H7 (cell line): ENCODE measurements around the gene ALG9. TPM values are rescaled to one million over a fixed set of nuclear protein-coding genes. Genes with fewer than 3 reads are reported as not detected.

Experiments used
- DNase-seq: peaks from one replicate; pipeline ENCODE4 v3.0.0; 2012
- H3K27me3 ChIP-seq: 2 replicates; pipeline ENCODE4 v1.6.0; 2011; ENCODE audit warnings: mild to moderate bottlenecking, low read length; ENCODE audit not compliant: control insufficient read depth, insufficient read depth
- H3K36me3 ChIP-seq: replicated peaks from 2 replicates; pipeline ENCODE4 v1.5.1; 2011; ENCODE audit warnings: low read length; ENCODE audit not compliant: control insufficient read depth, insufficient read depth
- H3K4me3 ChIP-seq: 2 replicates; pipeline ENCODE4 v1.5.1; 2011; ENCODE audit warnings: low read depth, mild to moderate bottlenecking, control low read depth, low read length, moderate library complexity; ENCODE audit not compliant: insufficient read depth
- total RNA-seq: library from RNA; depleted of rRNA; stranded (reverse); fragments of >200 nt; shearing (Covaris generic); gene quantifications from 2 replicates; pipeline ENCODE4 v1.2.3, GENCODE V29; 2014

The ALG9 gene
- total RNA-seq, 1 experiment from 2014 or later, result 17.4 TPM

DNA sequence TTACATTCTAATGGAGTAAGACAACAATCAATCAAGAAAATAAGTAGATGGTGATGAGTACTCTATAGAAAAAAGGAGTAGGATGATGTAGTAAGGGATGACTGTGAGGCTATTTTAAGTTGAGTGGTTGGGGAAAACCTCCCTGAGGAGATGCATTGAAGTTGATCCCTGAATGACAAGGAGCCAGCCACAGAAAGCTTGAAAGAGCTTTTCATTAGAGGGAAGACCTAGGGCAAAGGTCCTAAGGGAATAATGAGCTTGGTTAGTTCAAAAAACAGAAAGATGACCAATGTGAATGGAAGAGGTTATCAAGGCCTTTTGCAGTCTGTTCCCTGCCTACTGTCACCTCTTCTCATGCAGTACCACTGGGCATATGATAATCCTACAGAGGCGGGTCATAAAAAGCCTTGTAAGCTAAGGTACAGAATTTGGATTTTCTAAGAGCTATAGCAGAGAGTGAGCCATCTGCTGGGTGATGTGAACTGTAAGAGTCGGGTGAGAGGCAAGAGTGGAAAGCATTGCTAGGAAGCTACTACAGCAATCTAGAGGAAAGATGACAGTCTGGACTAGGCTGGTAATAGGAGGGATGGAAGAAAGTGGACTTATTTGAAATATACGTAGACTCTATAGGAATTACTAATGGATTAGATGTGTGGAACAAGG lies 108.3 kb downstream of the ALG9 start:
- no peak for DNase-seq
- no peak overlapping the region for H3K4me3 ChIP-seq
- no peaks in the 10 kb centered on the region for H3K27me3 ChIP-seq
- H3K36me3 ChIP-seq, result peaks cover 32% of the 10 kb centered on the region

DNA sequence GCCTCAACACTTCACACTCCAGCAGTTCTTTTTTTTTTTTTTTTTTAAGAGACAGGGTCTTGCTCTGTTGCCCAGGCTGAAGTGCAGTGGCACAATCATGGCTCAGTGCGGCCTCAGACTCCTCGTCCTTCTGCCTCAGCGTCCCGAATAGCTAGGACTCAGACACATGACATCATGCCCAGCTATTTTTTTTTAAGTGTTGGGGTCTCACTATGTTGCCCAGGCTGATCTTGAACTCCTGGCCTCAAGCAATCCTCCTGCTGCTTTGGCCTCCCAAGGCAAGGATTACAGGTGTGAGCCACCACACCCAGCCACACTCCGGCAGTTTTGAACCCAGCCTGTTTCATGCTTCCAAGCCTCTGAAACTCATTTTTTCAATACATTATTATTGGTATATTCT lies 108.9 kb downstream of the ALG9 start:
- Histone ChIP-seq H3K4me3 (no peak overlapping the region), H3K36me3 (peaks cover 32% of the 10 kb centered on the region), H3K27me3 (no peaks in the 10 kb centered on the region)
- DNase-seq, result no peak

DNA sequence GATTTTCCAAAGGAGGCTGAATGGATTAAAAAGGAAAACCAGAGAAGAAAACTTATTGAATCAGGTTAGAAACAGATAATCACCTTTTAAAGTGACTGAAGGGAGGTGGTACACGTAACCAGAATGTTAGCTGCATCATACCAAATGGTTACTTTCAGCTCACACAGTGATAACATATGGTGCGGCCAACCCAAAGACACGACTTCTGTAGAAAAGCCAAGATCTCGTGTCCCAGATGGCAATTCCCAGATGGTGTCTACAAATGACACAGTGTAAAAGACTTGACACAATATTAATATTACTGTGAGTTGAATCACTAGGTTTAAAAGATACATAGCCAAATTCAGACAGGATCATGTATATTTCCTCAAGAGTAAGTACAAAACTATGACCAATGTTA lies 110.3 kb downstream of the ALG9 start:
- Histone ChIP-seq H3K27me3 (no peaks in the 10 kb centered on the region), H3K4me3 (no peak overlapping the region), H3K36me3 (peaks cover 32% of the 10 kb centered on the region)
- no peak for DNase-seq

DNA sequence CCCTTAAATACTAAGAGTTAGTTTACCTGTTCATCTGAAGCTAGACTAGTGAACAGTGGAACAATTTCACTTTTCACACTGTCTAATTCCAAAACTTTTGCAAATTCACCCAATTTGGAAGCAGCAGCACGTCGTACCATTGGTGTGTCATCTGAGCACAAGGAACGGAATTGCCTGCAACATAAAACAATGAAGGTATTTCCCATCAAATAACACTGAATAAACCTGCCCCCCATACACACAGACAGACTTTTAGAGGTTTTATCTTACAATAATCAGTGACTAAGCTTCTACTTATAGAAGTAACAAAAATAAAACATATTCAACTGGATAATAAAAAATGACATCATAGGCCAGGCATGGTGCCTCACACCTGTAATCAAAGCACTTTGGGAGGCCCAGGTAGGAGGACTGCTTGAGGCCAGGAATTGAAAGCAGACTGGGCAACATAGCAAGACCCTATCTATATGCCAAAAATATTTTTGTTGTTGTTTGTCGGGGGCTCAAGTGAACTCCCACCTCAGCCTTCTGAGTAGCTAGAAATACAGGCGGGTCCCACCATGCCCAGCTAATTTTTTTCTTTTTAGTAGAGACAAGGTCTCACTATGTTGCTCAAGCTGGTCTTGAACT lies 111.5 kb downstream of the ALG9 start:
- Histone ChIP-seq H3K4me3 (no peak overlapping the region), H3K27me3 (no peaks in the 10 kb centered on the region), H3K36me3 (peaks cover 34% of the 10 kb centered on the region)
- DNase-seq, result no peak

DNA sequence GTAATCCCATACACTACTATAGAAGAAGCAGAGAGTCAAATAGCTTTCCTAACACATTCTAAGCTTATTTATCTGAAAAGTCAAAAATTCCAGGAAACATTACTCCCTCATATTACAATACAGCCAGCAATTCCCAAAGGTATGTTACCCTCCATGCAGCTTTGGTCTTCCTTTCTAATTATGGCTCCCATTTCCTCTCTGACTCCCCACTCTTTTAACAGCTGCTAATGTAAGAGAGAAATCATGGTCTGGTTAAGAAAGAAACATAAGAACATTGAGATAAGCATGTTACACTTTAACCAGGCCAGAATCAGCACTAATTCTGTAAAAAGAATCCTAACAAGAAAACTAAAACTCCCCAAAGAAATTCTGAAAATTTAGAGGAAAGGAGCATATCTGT lies 112.0 kb downstream of the ALG9 start:
- Histone ChIP-seq H3K36me3 (peaks cover 32% of the 10 kb centered on the region), H3K4me3 (no peak overlapping the region), H3K27me3 (no peaks in the 10 kb centered on the region)
- no peak for DNase-seq

DNA sequence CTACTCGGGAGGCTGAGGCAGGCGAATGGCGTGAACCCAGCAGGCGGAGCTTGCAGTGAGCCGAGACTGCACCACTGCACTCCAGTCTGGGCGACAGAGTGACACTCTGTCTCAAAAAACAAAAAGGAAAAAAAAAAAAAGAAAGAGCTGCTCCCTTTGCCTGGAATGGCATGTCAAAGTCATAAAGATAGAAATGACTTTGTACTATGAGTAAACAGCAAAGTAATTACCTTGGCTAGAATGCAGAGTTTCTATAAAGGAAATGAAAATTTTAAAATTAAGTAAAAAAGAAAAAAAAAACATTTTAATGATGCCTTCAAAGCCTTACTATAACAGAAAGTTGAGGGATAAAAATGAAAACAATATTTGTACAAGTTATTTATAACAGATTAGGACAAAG lies 115.3 kb downstream of the ALG9 start:
- H3K4me3 ChIP-seq, result no peak overlapping the region
- H3K36me3 ChIP-seq, result peaks cover 23% of the 10 kb centered on the region
- DNase-seq, result no peak
- no peaks in the 10 kb centered on the region for H3K27me3 ChIP-seq

DNA sequence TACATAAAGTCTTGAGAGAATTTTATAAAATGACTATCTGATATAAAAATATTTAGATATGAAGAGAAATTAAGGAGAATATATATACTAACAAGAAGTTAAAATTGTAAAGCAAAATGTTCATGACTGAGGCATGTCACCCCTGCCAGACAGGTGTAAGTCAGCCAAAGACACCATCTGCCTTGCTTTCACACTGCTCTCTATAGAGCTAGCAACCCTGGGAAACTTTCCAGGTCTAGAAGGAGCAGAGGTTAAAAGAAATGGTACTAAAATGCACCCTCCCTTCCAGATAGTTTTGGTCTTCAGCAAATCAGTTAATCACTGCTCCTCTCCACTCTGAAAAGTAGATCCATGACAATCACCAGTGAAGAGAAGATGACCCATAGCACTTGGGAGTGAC lies 121.7 kb downstream of the ALG9 start:
- Histone ChIP-seq H3K4me3 (no peak overlapping the region), H3K27me3 (no peaks in the 10 kb centered on the region), H3K36me3 (peaks cover 22% of the 10 kb centered on the region)
- DNase-seq, result no peak

DNA sequence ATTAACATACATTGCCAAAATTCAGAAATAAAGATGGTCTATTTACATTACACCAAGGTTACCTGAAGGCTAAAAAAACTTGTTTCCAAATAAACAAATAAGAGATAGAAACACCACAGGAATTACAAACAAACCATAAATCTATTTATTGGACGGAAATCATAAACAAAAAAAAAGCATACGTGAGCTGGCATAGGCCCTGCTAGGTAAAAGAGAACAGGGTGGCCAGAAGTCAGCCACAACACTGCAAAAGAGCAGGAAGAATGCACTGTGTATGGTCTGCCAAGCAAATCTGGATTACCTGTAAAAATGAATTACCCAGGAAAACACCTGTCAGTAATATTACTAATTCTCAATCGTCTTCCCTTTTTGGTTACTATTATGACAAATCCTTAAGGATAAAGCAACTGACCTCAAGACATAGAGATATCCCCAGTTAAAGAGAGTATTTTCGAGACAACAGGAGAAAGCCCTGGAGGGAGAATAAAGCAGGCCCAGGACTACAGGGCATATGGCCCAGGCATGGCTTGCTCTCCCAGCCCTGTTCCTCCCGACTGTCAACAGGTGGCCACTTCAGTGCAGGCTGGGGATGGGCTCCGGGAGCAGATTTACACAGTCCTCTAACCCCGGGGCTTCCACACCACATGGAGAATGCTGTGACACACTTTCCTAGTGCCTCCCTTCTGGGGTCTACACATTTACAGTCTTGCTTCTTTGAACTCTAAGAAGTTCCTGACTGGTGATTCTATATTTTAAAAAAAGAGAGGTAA lies 123.2 kb downstream of the ALG9 start:
- Histone ChIP-seq H3K27me3 (no peaks in the 10 kb centered on the region), H3K4me3 (no peak overlapping the region), H3K36me3 (peaks cover 22% of the 10 kb centered on the region)
- DNase-seq, result no peak

DNA sequence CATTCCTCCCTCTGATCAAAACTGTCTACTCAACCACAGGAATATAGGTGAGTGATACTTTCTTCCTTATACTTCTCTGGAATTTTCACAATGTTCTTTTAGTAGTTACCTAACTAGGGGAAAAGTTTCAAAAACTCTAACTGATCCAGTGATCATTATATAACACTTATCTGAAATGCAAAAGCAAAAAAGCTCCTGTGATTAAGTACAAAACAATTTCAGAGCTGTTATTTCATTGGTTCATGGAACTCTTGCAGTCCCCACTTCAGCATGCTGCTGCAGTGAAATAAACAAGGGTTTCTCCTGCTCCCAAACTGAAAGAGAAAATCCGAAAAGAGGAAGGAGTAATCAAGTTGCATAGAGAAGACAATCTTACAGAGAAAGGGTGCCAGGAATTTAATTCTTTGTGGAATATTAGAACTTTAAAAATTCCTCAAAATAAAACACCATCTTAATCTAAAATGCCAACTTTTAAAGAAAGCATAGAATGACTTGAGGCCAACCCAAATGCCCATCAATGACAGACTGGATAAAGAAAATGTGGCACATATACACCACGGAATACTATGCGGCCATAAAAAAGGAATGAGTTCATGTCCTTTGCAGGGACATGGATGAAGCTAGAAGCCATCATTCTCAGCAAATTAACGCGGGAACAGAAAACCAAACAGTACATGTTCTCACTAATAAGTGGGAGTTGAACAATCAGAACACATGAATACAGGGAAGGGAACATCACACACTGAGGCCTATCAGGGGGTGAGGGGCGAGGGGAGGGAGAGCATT lies 125.5 kb downstream of the ALG9 start:
- Histone ChIP-seq H3K36me3 (peaks cover 21% of the 10 kb centered on the region), H3K27me3 (no peaks in the 10 kb centered on the region), H3K4me3 (no peak overlapping the region)
- DNase-seq, result no peak

DNA sequence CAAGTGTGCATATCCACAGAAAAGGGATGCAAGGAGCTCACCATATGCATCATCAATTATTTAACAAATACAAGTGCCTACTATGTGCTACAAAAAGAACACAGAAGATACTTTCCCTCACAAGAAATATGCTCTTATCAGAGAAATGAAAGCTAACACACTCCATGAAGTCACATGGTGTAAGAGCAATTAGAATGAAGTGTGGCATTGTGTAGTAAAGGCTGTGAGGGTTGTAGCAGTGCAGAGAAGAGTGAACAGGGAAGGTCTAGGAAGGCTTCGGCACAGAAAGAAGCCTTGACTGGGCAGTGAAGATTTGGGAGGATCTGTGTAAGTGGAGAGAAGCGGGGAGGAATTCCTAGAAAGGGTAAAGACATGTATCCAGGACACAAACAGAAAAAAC lies 127.7 kb downstream of the ALG9 start:
- H3K4me3 ChIP-seq, result no peak overlapping the region
- H3K36me3 ChIP-seq, result peaks cover 20% of the 10 kb centered on the region
- no peaks in the 10 kb centered on the region for H3K27me3 ChIP-seq
- no peak for DNase-seq

DNA sequence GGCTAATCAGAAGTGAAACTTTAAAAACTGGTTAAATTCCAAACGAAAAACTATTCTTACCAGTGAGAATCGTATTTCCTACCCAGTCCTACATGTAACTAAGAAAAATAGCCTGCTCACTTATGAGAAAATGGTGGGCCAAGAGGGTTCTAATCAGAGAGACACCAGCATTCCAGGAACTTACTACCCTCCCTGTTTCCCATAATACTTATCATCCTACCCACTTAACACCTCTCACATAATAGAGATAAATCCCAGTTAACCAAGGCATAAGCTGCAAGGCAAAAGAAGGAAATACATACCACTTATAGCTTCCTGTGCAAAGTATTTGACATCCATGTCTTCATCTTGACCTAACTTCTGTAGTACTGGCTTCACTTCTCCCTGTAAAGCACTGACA lies 129.6 kb downstream of the ALG9 start:
- no peak overlapping the region for H3K4me3 ChIP-seq
- H3K36me3 ChIP-seq, result peaks cover 13% of the 10 kb centered on the region
- no peak for DNase-seq
- no peaks in the 10 kb centered on the region for H3K27me3 ChIP-seq

DNA sequence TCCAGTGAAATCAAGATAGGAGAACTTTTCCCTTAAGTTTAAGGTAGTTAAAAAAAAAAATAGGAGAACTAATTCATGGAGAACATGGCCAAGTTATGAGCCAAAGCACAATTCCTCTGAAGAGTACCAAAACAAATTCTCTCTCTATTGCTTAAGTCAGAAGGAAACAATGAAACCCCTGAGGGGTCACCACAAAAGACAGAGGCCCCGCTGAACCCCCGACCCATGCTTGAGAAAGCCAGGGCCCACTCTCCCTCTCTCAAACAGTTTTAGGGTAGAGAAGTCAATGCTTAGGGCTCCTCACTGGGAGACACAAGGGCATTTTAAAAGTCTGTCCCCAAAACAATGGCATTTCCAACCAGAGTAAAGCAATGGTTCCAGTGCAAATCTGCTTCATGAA lies 132.1 kb downstream of the ALG9 start:
- DNase-seq, result peak; percentile 61
- Histone ChIP-seq H3K27me3 (no peaks in the 10 kb centered on the region), H3K4me3 (no peak overlapping the region), H3K36me3 (peaks cover 8% of the 10 kb centered on the region)

DNA sequence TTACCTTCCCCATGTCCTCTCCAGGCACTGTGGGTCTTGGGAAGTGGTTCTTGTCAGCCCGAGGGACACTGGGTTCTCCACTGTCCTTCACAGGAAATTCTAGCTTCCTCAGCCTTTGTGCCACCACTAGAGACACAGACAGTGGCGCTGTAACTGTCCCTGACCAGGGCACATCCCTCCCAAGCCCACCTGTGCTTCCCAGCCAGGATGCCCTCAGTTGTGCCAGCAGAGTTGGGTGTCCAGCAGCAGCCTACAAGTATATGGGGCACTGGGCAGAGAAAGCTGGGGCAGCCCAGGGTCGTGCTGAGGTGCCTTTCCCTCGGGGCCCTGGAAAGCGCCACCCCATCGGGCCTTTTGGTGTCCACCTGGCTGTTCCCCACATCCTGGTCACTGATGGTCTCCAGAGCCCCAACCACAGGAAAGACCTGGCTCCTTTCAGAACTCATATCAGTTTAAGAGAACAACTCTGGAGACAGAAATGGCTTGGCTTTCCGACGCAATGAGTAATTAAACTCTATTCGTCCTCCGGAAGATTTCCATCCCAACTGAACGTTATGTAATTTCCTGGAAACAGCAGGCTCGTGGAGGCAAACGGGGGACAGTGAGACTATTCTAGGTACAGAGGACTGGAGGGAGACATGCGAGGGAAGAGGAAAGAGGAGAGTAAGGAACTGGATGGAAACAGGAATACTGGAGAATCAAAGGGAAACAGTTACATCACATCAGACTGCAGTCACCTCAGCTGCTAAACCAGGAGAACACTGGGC lies 133.8 kb downstream of the ALG9 start:
- Histone ChIP-seq H3K27me3 (no peaks in the 10 kb centered on the region), H3K36me3 (peaks cover 5% of the 10 kb centered on the region), H3K4me3 (no peak overlapping the region)
- DNase-seq, result no peak
